ENCODE data around the gene GIT1.

DNA sequence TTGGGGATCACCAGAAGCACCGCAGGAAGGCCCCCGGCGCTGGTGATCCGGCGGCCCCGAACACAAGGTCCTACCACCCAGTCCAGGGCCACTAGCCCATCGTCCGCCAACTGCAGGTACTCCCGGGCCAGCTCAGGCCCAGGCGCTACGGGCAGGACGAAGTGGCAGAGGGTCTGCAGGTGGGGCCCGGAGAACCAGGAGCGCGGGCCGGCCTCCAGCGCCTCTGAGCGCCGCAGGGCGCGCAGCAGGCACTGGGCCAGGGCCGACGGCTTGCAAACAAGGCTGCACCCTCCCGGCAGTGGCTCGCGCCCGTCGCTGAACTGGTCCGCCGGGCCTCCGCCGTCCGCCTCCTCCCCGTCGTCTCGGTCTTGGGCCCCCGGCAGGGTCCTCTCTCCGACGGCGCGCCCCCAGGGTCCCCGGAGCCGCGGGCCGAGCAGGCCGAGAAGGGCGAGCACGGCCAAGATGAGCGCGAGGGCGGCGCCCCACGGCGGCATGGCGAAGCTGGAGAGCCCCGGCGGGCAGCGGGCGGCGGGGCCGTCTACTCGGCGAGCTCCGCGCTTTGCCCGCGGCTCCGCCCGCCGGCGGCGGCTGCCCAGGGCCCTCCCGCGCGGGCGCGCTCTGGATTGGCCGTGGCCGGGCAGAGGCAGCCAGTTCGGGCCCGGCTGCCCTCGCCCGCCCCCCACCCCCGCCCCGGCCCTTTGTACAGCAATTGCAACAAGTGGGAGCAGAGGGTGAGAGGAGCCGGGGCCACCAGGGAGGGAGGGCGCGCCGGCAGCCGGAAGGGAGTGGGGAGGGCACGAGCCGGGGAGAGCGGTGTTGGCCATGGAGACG lies 22.8 kb downstream of the GIT1 start, which contains the start of gene ABHD15:
- no peak for TF ChIP-seq CTCF (IDR thresholded peaks at IDR 0.05; ENCODE audit: insufficient read depth, low read length, poor library complexity, severe bottlenecking)
- TF ChIP-seq EZH2phosphoT487 (conservative IDR thresholded peaks at IDR 0.05; ENCODE audit: low read length), result no peak
